Mammary epithelial cell (primary cell): ENCODE results near the gene NKD1.

Experiments used
- CTCF ChIP-seq, 2 donors: IDR thresholded peaks in 1 of 2; conservative IDR thresholded peaks in 1 of 2; 2 replicates each; pipeline ENCODE4 v1.5.1; 2011 to 2012; ENCODE audit warnings: inconsistent platforms in 2 of 2, low read length in 2 of 2, mild to moderate bottlenecking in 2 of 2, control low read depth in 1 of 2, low read depth in 1 of 2; ENCODE audit not compliant: insufficient read depth in 1 of 2; ENCODE audit errors: extremely low read depth in 1 of 2
- EZH2 ChIP-seq: IDR thresholded peaks from 2 replicates; pipeline ENCODE4 v1.6.1; 2012; ENCODE audit warnings: low read length, inconsistent platforms, borderline replicate concordance

- TF ChIP-seq CTCF (conservative IDR thresholded peaks at IDR 0.05 in 1 of 2, IDR thresholded peaks at IDR 0.05 in 1 of 2; ENCODE audit: extremely low read depth in 1 of 2, insufficient read depth in 1 of 2, low read depth in 1 of 2, low read length in 2 of 2) (no peak), EZH2 (no peak)
Measured at GRCh38 chr16:50523710-50524109, 24.5 kb upstream of the NKD1 start.
